CD4-positive, alpha-beta T cell treated with Interferon gamma for 1 hour (primary cell): ENCODE results near the gene CA10.

Experiments
- DNase-seq: peaks from one replicate; pipeline ENCODE4 v3.0.0-alpha.2; 2020

Gene CA10

GRCh38 chr17:51668963-51669246 is 489.6 kb downstream of the CA10 start:
- no peak for DNase-seq

GRCh38 chr17:51668155-51668962 is 490.2 kb downstream of the CA10 start:
- no peak for DNase-seq

- no peak for DNase-seq
Measured at GRCh38 chr17:51667706-51668083, 490.8 kb downstream of the CA10 start.

- no peak for DNase-seq
Measured at GRCh38 chr17:51666971-51667705, 491.4 kb downstream of the CA10 start.

- no peak for DNase-seq
Measured at GRCh38 chr17:51662204-51663056, 496.1 kb downstream of the CA10 start.

- no peak for DNase-seq
Measured at GRCh38 chr17:51661403-51661802, 497.1 kb downstream of the CA10 start.

GRCh38 chr17:51660266-51660665 is 498.2 kb downstream of the CA10 start:
- no peak for DNase-seq

- no peak for DNase-seq
Measured at GRCh38 chr17:51657224-51657623, 501.3 kb downstream of the CA10 start.

- DNase-seq, result no peak
Measured at GRCh38 chr17:51653878-51654277, 504.6 kb downstream of the CA10 start.

- no peak for DNase-seq
Measured at GRCh38 chr17:51652529-51652928, 506.0 kb downstream of the CA10 start.

- DNase-seq, result no peak
Measured at GRCh38 chr17:51651513-51652298, 506.8 kb downstream of the CA10 start.

- DNase-seq, result no peak
Measured at GRCh38 chr17:51650772-51651171, 507.7 kb downstream of the CA10 start.

- DNase-seq, result no peak
Measured at GRCh38 chr17:51650202-51650601, 508.3 kb downstream of the CA10 start.

GRCh38 chr17:51647826-51648225 is 510.7 kb downstream of the CA10 start:
- no peak for DNase-seq

GRCh38 chr17:51647067-51647466 is 511.4 kb downstream of the CA10 start:
- no peak for DNase-seq

- DNase-seq, result no peak
Measured at GRCh38 chr17:51646539-51646938, 512.0 kb downstream of the CA10 start.

GRCh38 chr17:51645056-51645455 is 513.5 kb downstream of the CA10 start:
- no peak for DNase-seq

GRCh38 chr17:51643702-51644490 is 514.6 kb downstream of the CA10 start:
- no peak for DNase-seq

GRCh38 chr17:51642029-51642428 is 516.5 kb downstream of the CA10 start:
- no peak for DNase-seq

GRCh38 chr17:51640108-51640622 is 518.3 kb downstream of the CA10 start:
- DNase-seq, result no peak

GRCh38 chr17:51638971-51639370 is 519.5 kb downstream of the CA10 start:
- no peak for DNase-seq

- no peak for DNase-seq
Measured at GRCh38 chr17:51636291-51636690, 522.2 kb downstream of the CA10 start.
